Vagina (tissue), 2 donors: ENCODE results near the gene TMEM150A. TPM values are rescaled to one million over a fixed set of nuclear protein-coding genes. Genes with fewer than 3 reads are reported as not detected.

Source experiments
- DNase-seq, 2 donors: peaks; one replicate each; pipeline ENCODE4 v3.0.0-alpha.2; 2017; ENCODE audit errors: extremely low spot score in 2 of 2
- H3K27ac ChIP-seq: fragments of 200-600 bp; sonication (generic); one replicate; pipeline ENCODE4 v1.5.1; 2019
- H3K27me3 ChIP-seq: fragments of 200-600 bp; sonication (generic); one replicate; pipeline ENCODE4 v1.5.1; 2019
- H3K36me3 ChIP-seq, 2 donors: fragments of 200-600 bp; sonication (generic); one replicate each; pipeline ENCODE4 v1.5.1; 2017 to 2019
- H3K4me1 ChIP-seq: fragments of 200-600 bp; sonication (generic); one replicate; pipeline ENCODE4 v1.5.1; 2019
- H3K4me3 ChIP-seq, 2 donors: fragments of 200-600 bp; sonication (generic); 1 replicate in 1 of 2; 2 replicates in 1 of 2; pipeline ENCODE4 v1.5.1; 2016 to 2019
- H3K9me3 ChIP-seq: fragments of 200-600 bp; sonication (generic); one replicate; pipeline ENCODE4 v1.5.1; 2019
- POLR2A ChIP-seq, 2 donors: fragments of 450-650 bp; IDR thresholded peaks; one replicate each; pipeline ENCODE4 v1.6.1; 2017; ENCODE audit warnings: antibody characterized with exemption in 2 of 2, mild to moderate bottlenecking in 2 of 2, moderate library complexity in 2 of 2
- POLR2AphosphoS5 ChIP-seq, 2 donors: sonication (generic); formaldehyde crosslinking; IDR thresholded peaks; one replicate each; pipeline ENCODE4 v1.9.0; 2017; ENCODE audit warnings: antibody characterized with exemption in 2 of 2, mild to moderate bottlenecking in 2 of 2, low read depth in 1 of 2; ENCODE audit not compliant: insufficient read depth in 1 of 2
- intact Hi-C: fragments of 100-400 bp; cut with DNase I; formaldehyde crosslinking; loops from one replicate; pipeline ENCODE4 v1.15.1; 2023
- total RNA-seq: library from RNA; depleted of rRNA; stranded (reverse); fragments of >200 nt; gene quantifications from one replicate; pipeline ENCODE4 v1.2.3, GENCODE V29; 2016
- TF ChIP-seq, protein P1 (sequence below), 3 experiments: fragments of 450-650 bp in 2 of 3; fragments of 200-600 bp in 1 of 3; sonication (generic) in 1 of 3; IDR thresholded peaks; one replicate each; pipeline ENCODE4 v1.5.1; 2017 to 2019; ENCODE audit warnings: antibody characterized with exemption in 3 of 3, mild to moderate bottlenecking in 2 of 3, moderate library complexity in 2 of 3

The TMEM150A gene
- total RNA-seq, 1 donor from 2014 or later = 22.6 TPM

DNA sequence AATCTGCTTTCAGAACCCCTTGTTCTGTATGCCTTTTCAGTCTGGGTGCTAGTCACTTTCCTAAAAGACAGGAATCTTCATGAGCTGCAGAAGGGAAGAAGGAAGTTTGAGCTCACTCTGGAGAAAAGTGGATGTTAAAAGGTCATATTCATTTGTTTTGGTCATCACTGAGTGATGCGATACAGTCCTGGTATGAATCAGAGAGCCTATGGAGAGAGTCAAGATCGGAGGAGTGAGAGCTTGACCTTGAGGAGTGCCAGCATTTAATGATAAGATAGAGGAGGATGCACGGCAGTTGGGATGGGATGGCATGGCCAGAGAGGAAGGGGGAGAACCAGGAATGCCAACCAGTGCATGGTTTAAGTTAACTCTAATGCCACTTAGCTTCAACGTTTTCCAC is 33.1 kb upstream of the TMEM150A start:
- H3K9me3 ChIP-seq = no peaks in the 10 kb centered on the region
- TF ChIP-seq POLR2AphosphoS5 (IDR thresholded peaks at IDR 0.05; ENCODE audit: insufficient read depth in 1 of 2, low read depth in 1 of 2) = no peak
- no peak for TF ChIP-seq POLR2A (IDR thresholded peaks at IDR 0.05)
- TF ChIP-seq, protein P1, sequence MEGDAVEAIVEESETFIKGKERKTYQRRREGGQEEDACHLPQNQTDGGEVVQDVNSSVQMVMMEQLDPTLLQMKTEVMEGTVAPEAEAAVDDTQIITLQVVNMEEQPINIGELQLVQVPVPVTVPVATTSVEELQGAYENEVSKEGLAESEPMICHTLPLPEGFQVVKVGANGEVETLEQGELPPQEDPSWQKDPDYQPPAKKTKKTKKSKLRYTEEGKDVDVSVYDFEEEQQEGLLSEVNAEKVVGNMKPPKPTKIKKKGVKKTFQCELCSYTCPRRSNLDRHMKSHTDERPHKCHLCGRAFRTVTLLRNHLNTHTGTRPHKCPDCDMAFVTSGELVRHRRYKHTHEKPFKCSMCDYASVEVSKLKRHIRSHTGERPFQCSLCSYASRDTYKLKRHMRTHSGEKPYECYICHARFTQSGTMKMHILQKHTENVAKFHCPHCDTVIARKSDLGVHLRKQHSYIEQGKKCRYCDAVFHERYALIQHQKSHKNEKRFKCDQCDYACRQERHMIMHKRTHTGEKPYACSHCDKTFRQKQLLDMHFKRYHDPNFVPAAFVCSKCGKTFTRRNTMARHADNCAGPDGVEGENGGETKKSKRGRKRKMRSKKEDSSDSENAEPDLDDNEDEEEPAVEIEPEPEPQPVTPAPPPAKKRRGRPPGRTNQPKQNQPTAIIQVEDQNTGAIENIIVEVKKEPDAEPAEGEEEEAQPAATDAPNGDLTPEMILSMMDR (IDR thresholded peaks at IDR 0.05) = no peak
- no peaks in the 10 kb centered on the region for H3K27me3 ChIP-seq
- no peaks in the 10 kb centered on the region for H3K4me1 ChIP-seq
- intact Hi-C loops = loop anchor here (5.0 kb wide), 3 partner anchors 72 to 962 kb away; no protein-coding TSS in a partner anchor
- peaks cover 0 to 87% of the 10 kb centered on the region in 2 donors for H3K36me3 ChIP-seq
- H3K27ac ChIP-seq = no peak overlapping the region
- no peak for DNase-seq
- H3K4me3 ChIP-seq = no peak overlapping the region

DNA sequence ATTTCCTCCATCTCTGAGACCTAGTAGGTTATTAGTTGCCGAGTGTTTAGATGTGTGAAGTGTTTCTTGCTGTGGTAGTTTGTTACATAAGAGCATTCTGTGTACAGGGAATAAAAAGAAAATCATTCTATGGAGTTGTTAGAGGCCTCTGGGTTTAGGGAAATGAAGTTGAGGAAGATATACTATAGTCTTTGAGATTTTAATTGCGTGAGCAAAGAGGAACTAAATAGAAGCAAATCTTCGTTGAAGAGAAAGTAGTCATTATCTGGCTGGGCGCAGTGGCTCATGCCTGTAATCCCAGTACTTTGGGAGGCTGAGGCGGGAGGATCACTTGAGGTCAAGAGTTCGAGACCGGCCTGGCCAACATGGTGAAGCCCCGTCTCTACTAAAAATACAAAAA is 32.5 kb upstream of the TMEM150A start:
- intact Hi-C loops = loop anchor here (5.0 kb wide), 3 partner anchors 72 to 962 kb away; no protein-coding TSS in a partner anchor
- Histone ChIP-seq H3K4me3 (no peak overlapping the region), H3K27ac (no peak overlapping the region), H3K9me3 (no peaks in the 10 kb centered on the region), H3K36me3 (peaks cover 0 to 85% of the 10 kb centered on the region in 2 donors), H3K4me1 (no peaks in the 10 kb centered on the region), H3K27me3 (no peaks in the 10 kb centered on the region)
- no peak for DNase-seq
- TF ChIP-seq POLR2A (IDR thresholded peaks at IDR 0.05) (no peak), POLR2AphosphoS5 (IDR thresholded peaks at IDR 0.05; ENCODE audit: insufficient read depth in 1 of 2, low read depth in 1 of 2) (no peak)
- TF ChIP-seq, protein P1 (IDR thresholded peaks at IDR 0.05) = no peak

DNA sequence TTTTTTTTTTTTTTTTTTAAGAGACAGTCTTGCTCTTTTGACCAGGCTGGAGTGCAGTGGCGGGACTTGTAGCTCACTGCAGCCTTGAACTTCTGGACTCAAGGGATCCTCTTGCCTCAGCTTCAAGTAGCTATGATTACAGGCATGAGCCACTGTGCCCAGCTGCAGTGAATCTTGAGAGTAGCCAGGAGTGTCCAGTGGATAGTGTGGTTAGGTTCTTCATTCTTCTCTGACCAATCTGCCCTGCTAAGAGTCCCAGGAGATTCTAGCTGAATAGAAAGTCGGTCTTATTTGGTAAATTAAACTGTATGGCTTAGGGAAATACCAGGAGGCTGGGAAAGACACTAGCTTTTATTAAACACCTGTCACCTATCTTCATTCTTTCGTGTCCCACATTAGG is 28.8 kb upstream of the TMEM150A start:
- H3K27me3 ChIP-seq = no peaks in the 10 kb centered on the region
- intact Hi-C loops = no loop called here
- H3K27ac ChIP-seq = no peak overlapping the region
- peaks cover 4 to 91% of the 10 kb centered on the region in 2 donors for H3K36me3 ChIP-seq
- H3K4me3 ChIP-seq = no peak overlapping the region
- no peaks in the 10 kb centered on the region for H3K4me1 ChIP-seq
- TF ChIP-seq, protein P1 (IDR thresholded peaks at IDR 0.05) = no peak
- TF ChIP-seq POLR2AphosphoS5 (IDR thresholded peaks at IDR 0.05; ENCODE audit: insufficient read depth in 1 of 2, low read depth in 1 of 2) (no peak), POLR2A (IDR thresholded peaks at IDR 0.05) (no peak)
- no peaks in the 10 kb centered on the region for H3K9me3 ChIP-seq
- no peak for DNase-seq

DNA sequence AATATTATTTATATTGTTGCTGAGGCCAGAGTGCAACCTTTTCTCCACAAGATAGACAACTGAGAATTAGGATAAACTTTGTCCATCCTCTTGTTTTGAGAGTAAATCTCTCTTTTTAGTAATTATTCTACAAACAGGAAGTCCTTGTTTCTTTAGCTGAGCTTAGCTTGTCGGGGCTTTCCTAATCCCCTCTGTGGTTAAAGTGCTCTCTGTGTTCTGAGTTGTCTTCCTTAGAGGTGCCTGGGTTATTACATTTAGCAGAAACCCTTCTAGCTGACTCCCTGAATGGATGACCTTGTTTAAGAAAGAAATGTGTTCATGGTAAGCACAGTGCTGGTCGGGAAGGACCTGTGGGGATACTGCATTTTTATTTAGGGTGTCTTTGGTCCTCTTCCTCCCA is 26.2 kb upstream of the TMEM150A start:
- intact Hi-C loops = no loop called here
- DNase-seq = no peak

DNA sequence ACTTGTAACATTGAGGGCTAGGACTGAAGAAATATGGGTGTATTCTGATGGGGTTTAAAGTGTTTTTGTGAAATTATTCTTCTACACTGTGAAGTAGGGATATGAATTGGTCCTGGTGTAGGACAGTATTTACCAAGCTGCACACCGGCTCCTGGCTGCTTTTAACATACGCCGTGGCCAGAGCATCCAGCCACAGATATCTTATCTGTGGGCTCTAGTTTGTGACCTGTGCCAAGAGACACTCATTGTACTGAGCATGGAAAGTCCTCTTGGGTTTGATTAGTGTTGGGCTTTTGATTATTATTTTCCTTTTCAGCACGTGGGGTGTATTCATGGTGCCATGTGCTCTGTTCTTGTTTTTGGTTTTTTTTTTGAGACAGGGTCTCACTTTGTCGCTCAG is 21.5 kb upstream of the TMEM150A start:
- no peak overlapping the region for H3K4me3 ChIP-seq
- no peak for DNase-seq
- TF ChIP-seq, protein P1 (IDR thresholded peaks at IDR 0.05) = no peak
- TF ChIP-seq POLR2A (IDR thresholded peaks at IDR 0.05) = no peak
- TF ChIP-seq POLR2AphosphoS5 (IDR thresholded peaks at IDR 0.05; ENCODE audit: insufficient read depth in 1 of 2, low read depth in 1 of 2) = no peak
- intact Hi-C loops = no loop called here
- H3K27ac ChIP-seq = no peak overlapping the region
- no peaks in the 10 kb centered on the region for H3K9me3 ChIP-seq
- H3K27me3 ChIP-seq = no peaks in the 10 kb centered on the region
- H3K4me1 ChIP-seq = peaks cover 8% of the 10 kb centered on the region
- peaks cover 9 to 94% of the 10 kb centered on the region in 2 donors for H3K36me3 ChIP-seq

More for the DNA sequence above, 26.2 kb upstream of the TMEM150A start:
- Histone ChIP-seq H3K36me3 (peaks cover 9 to 95% of the 10 kb centered on the region in 2 donors), H3K9me3 (no peaks in the 10 kb centered on the region), H3K27me3 (no peaks in the 10 kb centered on the region), H3K4me3 (no peak overlapping the region), H3K4me1 (no peaks in the 10 kb centered on the region), H3K27ac (no peak overlapping the region)
- TF ChIP-seq POLR2A (IDR thresholded peaks at IDR 0.05) (no peak), POLR2AphosphoS5 (IDR thresholded peaks at IDR 0.05; ENCODE audit: insufficient read depth in 1 of 2, low read depth in 1 of 2) (no peak)
- TF ChIP-seq, protein P1 (IDR thresholded peaks at IDR 0.05) = no peak
